ENCODE data around the gene CAMKMT.

CAMKMT gene

DNA sequence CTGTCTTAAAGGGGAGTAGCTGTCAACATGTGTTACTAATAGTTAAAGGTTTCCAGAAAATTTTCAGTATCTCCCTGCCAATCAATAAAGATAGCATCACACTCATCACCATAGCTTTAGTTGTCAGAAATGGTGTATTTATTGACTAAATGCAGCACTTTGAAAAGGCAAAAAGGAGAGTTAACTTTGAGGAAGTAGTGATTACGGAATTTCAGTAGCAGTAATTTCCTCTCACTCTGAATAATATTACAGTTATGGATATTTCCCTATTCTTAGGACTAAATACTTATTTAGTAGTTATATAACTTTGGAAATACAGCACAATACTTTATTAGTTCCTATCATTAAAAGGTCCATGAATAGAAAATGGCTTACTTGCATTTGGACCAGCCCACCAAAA, 250.5 kb downstream of the CAMKMT start:
- DNase-seq = no peak

DNA sequence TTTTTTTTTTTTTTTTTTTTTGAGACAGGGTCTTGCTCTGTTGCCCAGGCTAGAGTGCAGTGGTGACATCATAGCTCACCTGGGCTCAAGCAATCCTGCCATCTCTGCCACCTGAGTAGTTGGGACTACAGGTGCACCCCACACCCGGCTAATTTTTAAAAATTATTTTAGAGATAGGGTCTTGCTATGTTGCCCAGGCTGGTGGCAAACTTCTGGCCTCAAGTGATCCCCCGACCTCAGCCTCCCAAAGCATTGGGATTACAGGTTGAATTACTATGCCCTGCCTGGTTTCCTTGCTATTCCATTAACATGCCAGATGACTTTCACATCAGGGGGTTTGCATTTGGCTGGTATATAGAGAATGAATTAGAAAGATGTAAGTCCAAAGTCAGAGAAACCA, 253.2 kb downstream of the CAMKMT start:
- DNase-seq = no peak

DNA sequence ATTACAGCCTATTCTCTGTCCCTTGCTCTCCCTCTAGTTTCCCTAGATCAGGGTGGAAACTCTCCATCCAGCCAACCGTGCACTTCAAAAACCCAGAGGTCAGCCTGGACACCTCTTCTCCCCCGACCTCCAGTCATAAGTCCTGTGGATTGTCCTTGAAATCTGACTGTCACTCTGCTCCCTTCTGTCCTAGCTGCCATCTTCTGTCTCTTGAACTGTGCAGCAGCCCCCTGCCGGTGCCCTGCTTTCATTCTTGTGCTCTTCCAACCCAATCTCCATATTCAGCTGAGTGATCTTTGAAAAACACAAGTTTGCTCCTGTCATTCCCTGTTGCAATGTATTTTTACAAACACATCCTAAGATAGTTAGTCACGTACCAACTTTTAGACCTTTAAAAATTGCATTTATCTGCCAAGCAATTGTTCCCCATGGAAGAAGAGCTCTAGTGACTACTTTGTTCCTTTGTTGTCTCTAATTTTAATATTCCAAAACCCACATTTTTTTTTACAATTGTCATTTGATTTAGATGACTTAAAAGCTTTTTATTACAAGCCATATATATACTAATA, 254.3 kb downstream of the CAMKMT start:
- no peak for DNase-seq

DNA sequence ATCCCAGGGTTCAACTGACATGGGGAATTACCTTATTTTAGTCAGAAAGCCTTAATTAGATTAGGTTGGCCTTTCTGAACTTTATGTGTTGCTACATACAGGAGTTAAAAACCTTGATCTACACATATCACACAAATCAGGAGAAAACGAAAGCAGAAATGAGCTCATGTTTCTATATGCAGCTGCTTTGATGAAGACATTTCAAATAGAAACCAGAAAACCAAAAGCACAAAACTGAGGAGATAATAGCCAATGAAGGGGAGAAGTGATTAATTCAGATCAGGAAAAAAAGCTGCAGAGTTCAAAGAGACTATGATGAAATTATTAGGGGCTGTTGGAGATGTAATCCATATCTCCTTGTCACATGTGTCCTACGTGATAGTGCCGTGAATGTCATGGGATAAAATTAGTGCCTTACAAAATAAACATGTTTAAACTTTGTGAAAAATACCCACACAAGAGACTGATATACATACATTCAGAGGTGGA, 255.0 kb downstream of the CAMKMT start:
- DNase-seq = no peak

DNA sequence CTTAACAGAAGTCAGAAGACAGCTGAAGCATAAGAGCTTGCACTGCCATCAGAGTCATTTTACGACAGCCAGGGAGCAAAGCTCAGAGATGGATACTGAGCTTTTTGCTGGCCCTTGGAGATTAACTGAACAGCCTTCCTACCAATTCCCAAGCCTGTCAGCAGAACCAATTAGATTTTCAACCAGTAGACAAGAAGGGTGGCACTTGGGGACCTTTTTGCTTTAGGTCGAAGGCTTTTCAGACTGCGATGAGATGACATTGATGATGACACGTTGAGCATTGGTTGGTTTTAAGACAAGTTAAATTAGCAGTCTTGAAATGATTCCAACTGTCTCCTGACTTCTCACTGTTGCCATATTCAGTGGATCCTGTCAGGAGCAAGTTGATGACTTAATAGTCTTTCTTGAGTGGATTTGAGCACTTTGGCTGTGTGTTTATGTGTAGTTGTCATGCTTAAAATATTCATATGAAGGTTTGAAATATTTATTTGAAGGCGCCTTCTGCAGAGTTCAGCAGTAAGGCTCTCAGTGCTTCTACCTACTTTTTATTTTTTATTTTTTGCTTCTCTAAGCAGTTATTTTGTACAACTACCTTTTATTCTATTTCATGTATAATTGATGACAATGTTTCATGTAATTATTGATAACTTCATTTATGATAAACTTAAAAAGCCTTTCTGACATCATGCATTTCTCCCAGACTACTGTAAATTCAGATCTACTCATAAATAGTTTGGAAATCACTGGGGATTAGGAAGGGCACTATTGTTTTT, 256.7 kb downstream of the CAMKMT start:
- DNase-seq = no peak

DNA sequence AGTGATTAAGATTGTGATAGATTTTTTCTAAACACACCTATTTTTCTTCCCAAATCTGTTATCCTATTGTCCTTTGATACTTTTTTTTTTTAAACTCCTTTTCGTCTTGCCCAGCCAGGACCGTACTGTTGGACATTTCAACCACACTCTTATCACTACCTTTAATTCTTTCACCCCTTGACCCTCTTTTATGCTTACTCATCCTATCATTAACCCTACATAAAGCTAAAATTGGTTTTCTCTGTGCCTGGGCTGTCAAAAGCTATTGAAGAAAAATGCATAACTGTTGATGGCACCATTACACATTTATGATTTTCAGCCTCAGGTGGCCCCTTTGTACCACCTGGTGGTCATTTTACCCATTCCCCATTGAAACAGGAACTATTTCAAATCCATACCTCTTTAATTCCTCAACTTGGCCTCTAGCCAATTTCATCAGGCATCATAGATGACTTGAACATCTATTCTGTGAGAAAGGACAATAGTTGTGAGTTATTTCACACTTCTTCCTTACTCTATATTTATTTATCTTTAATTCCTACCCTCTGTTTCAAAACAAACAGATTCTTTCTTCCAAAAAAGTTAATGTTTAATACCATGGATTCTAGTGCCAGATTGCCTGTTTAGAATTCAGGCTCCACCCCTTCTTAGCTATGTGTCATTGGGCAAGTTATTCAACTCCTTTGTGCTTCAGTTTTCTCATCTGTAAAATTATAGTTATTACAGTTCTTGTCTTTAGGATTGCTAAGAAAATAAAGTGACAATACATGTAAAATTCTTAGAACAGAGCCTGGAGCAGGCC, 258.6 kb downstream of the CAMKMT start:
- DNase-seq = peak; percentile 11

DNA sequence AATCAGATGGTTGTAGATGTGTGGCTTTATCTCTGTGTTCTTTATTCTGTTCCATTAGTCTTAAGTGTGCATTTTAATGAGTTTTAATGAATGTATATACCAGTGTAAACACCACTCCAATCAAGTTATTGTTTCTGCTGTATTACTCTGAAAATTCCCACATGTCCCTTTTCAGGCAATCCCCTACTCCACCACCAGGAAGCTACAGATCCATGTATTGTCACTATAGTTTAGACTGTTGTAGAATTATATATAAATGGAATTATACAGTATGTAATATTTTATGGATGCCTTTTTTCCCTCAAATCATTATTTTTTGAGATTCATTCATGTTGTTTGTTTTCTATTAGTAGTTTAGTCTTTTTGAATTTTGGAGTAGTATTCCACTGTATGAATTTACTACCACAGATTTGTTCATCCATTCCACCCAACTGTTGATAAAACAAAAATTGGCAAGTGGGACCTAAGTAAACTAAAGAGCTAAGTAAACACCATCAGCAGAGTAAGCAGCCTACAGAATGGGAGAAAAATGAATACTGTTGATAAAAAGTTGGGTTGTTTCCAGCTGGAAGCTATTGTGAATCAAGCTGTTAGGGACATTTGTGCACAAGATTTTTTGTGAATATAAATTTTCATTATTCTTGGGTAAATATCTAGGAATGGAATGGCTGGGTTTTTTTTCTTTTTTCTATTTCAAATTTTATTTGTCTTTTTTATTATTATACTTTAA, 262.0 kb downstream of the CAMKMT start:
- DNase-seq = peak; percentile 34

DNA sequence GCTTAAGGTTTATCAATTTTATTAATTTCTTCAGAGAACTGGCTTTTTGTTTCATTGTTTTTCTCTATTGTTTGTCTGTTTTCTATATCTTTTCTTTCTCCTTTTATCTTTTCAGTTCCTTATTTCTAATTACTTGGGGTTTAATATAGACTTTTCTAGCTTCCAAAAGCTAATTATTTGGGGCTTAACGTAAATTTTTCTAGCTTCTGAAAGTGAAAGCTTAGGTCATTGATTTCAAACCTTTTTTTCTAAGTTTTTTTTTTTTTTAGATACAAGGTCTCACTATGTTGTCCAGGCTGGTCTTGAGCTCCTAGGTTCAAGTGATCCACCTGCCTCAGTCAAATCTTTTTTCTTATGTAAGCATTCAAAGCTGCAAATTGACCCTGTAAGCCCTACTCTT, 266.6 kb downstream of the CAMKMT start:
- DNase-seq = no peak

DNA sequence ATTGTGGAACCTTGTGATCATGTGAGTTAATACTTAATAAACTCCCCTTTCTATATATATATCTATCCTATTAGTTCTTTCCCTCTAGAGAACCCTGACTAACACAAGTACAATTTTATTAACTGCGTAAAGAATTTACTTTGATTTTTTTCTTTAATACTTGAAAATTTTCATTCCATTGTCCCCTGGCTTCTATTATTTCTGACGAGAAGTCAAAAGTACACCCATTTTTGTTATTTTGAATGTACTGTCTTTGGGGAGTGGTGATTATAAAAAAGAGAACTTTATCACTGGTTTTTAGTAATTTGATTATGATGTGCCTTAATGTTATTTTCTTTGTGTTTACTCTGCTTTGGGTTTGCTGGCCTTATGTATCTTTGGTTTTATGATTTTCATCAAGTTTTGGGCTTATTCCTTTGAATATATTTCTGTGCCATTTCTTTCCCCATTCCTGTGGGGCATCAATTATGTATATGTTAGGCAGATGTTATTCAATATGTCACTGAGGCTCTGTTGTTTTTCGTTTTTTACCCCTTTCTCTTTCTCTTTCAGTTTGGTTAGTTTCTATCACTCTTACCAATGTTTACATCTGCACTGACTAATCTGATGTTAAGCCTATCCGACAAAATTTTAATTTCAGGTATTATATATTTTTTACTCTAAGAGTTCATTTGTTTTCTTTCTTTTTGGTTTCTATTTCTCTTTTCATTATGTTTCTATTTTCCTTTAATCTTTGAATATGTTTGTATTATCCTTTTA, 271.4 kb downstream of the CAMKMT start:
- no peak for DNase-seq

DNA sequence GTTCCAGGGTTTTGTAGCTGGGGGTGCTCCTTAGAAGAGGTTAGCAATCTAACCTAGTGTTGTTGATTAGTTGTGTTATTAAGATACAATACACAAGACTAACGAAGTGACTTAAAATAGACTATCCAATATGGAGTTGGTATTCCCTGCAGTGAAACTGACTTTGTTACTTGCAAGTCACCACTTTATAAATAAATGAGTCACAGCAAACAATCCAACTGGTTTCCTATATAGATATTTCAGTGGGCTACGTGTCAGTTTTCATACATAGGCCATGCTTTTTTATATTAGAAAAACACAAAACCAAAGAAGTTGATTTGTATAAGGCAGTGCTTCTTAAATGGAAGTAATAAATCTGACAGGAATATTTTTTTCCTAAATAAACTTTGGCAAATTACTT, 274.0 kb downstream of the CAMKMT start:
- peak; percentile 17 for DNase-seq

DNA sequence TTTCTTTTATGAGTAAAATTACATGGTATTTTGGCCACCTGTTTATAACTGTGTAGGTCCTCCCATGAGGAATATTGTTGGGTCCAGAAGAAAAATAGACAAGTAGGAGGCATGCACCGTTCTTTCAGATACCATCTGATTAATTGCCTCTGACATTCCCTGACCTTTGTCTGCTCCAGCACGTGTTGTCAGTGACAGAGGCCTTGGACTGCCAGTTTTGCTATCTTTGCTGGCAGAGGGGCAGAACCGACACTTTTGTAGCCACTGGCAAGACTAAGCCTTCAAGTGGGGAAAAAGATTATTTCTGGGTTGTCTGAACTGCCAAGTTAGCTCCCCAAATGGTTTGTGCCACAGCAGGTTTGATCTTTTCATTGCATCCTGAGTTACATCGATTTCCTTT, 276.9 kb downstream of the CAMKMT start:
- DNase-seq = no peak

DNA sequence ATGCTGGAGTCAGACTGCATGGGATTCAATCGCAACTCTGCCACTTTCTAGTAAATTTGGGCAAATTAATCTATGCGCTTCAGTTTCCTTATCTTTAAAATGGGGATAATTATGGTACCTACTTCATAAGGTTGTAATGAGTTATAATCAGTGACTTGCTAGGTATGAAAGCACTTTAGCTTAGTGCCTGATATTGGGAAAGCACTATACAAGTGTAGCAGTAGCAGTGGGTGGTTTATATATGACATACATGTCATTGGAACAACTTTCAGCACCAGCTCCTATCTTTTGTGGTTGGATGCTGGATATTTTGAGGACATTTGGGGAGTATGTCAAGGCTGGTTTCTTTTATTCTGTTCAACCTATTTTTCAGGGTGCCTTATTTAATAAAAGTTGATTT, 277.7 kb downstream of the CAMKMT start:
- no peak for DNase-seq

DNA sequence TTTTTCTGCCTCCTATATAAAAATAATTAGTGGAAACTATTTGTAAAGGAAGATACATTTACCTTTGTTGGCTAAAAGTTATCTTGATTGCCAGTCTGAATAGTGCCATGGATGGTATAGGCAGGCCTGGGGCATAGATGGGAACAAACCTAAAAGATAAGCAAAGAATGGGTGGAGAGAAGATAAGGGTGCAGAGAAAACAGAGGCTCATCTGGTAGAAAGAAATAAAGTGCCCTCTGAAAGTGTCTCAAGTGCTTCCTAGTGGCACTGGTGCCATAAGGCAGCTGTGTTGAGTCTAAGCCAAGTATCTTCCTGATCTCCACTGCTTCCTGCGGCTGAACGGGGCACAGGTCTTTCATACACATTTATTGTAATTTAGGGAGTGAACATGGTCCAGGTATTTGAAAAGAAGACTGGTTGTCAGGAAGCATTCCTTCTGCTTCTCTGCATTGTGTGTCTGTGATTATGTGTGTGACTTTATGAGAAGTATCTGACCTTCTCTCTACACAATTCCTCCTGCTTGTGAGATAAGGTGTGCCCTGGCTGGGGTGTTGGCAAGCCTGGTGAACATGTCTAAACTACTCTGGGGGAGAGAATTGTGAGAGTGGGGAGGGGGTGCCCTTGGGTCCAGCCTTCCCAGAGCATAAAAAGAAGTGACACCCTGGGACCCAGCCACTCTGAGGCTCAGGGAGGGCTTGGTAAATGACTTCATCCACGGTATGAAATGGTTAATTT, 280.5 kb downstream of the CAMKMT start:
- DNase-seq = no peak

DNA sequence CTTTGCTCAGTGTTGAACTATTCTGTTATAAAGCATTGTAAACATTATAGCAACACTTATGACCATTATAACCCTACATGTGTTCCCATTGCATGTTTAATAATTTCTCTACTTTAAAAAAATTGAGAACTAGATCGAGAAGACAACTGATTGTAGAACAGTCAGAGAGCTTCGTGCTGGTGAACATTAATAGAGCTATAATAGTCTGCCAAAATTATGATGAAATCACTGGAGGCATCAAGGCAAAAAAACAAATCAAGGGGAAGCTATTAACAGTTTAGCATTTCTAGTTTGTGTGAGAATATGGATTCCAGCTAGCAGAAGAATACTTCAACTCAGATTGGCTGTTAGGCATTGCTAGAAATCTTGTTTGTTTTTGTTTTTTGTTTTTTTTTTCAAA, 284.2 kb downstream of the CAMKMT start:
- DNase-seq = no peak

DNA sequence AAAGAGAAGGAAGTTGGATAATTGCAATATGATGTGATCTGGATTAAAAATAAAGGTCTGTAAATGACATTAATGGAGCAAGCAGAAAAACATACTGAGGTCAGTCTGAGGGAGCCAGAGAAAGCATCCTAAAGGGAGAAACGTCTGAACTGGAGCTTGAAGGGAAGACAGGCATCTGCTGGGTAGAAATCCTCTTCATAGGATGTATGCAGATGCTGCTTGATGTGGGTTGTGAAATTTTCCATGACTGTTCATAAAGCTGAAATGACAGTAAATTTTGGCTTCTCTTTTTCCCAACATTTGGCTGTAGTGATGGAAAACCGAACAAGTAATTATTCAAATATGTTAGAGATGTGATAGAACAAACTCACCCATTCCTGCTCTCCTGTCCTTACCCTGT, 287.6 kb downstream of the CAMKMT start:
- no peak for DNase-seq

DNA sequence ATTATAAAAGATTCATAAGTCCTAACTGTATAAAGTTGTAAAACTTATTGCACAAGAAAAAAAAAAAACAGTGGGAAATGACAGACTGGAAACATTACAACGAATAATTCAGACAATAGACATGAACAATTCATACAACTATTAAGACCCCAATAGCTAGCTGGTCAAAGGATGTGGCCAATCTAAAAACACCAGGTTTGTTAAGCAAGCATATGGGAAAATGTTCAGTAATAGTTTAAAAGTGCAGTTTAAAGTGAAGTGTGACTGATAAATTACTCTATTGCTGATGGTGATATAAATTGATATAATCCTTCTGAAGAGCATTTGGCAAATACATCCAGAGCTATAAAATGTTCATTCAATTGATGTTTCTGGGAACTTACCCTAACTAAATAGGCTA, 289.0 kb downstream of the CAMKMT start:
- DNase-seq = no peak

DNA sequence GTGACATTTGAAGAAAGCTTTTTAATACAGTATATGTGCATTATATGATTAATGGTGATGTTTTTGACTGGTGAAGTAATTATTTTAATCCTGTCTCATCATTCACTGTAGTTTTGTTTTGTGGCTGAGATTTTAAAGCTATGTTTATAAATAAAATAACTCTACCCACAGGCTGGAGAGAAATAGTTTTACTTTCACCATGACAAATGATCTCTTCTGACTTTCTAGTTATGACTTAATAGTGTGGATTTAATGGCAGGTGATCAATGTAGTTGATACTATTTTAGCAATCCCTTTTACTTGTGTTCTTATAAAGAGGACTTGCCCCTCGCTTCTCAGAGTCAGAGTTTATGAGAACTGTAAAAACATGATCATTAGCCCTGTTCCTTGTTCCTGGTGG, 290.2 kb downstream of the CAMKMT start:
- DNase-seq = no peak

DNA sequence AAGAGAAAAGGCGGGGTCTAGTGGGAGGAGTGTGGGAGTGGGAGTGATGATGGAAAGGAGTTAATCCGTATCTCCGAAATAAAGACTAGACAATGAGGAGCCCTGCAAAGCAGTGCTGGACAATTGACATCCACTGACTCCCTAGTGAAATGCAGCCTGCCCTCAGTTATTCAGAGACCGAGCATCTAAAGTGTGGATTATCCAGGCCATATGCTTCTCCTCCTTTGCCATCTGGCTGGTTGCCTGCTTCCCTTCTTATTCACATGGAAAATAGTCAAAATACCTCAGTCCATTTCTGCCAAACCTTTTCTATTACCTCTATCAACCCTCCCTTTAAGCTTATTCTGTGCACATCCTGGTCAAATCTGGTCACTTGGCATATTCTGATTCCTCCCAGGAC, 291.0 kb downstream of the CAMKMT start:
- no peak for DNase-seq

DNA sequence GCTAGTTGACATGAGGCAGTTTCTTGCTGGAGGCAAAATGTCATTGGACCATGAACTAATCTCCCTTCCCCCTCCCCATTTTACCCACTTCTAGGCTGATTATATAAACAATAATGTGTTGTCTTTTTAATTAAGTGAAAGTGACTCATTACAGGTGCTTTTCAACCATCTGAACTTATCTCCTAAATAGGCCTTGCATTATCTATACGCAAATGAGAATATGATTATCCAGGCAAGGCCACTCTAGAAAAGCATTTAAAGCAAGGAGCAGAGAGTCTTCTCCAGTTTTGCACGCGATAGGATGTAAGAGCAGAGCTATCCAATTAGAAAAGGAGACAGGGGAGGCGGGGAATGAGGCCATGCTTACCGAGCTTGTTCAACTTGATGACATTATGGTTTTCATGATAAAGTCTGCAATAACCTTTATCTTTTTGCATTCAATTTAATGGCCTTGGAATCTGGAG, 293.7 kb downstream of the CAMKMT start:
- DNase-seq = no peak

DNA sequence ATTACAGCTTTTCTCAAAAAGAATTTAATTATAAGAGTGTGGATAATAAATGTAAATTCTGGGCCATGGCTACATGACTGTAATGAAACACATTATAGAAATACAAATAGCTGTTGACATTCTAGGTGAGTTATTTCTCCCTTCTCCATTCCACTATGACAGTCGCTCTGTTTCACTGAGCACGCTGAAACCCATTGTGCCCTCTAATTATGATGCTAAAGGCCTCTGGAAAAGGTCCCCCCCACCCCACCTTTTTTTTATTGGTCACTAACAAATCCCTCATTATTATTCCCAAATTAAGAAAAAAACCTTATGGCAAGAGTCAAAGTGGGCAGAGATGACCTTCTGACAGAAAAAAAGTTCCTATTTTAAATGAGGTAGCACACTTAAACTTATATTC, 294.7 kb downstream of the CAMKMT start:
- DNase-seq = no peak

DNA sequence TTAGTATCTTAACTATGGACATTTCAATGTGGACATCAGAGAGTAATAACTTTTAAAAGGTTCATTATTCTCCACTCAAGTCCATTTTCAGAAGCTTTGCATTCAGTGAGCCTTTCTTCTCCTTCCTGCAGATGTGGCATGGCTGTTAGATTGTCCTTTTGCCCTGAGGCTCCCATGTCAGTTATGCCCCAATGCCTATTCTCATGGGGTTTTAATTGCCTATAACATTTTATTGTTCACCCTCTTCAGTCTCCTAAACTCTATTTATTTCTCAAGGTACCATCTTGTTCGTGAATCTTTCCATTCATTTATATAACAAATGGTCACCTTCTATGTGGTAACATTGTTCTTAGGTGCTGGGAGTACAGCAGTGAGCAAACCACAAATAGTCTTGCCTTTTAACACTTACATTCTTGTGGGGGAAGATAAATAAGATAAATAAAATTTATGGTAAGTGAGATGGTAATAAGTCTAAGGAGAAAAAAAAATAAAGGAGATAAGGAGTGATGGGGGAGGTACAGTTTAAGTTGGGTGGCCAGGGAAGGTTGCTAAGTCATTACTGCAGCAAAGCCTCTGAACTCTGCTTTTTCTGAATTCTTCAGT, 301.8 kb downstream of the CAMKMT start:
- DNase-seq = no peak

All from DMS53 (cell line).